Measurements from ENCODE around the gene RIPOR1. TPM values are rescaled to one million over a fixed set of nuclear protein-coding genes. Genes with fewer than 3 reads are reported as not detected.

Gene RIPOR1
- polyA plus RNA-seq, 1 donor (not counting 4 experiments of a cell fraction or from before 2014, with no cell fraction given): 5.3 TPM

DNA sequence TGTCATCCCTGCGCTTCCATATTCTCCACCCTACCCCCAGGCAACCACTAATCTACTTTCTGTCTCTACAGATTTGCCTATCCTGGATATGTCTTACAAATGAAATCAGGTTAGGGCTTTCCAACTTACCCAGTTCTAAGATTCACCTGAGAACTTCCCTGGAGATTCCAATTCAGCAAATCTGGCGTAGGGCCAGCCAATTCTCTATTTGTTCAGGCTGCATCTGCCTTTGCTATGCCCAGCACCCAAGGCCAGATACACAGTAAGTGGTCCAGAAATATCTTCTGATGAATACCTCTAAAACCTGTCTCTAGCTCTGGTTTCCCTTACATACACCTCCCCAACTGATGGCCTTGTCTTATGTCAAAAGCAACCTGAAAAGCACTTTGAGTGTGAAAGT is 23.3 kb downstream of the RIPOR1 start:
- H3K27me3 ChIP-seq (ENCODE audit: control insufficient read depth, extremely low read depth, insufficient read depth, low read length): no peaks in the 10 kb centered on the region
- H3K9me1 ChIP-seq (ENCODE audit: control insufficient read depth, extremely low read depth, insufficient read depth, low read length): no peaks in the 10 kb centered on the region
- no peak for DNase-seq (ENCODE audit: low read depth, low spot score)
- no peak overlapping the region for H3K9ac ChIP-seq (ENCODE audit: control insufficient read depth, extremely low read depth, insufficient read depth, low read length)
- H3K4me2 ChIP-seq (ENCODE audit: control insufficient read depth, extremely low read depth, insufficient read depth, low read depth, low read length): no peak overlapping the region
- no peak overlapping the region for H2AFZ ChIP-seq (ENCODE audit: control insufficient read depth, low read length)
- TF ChIP-seq, protein P1, sequence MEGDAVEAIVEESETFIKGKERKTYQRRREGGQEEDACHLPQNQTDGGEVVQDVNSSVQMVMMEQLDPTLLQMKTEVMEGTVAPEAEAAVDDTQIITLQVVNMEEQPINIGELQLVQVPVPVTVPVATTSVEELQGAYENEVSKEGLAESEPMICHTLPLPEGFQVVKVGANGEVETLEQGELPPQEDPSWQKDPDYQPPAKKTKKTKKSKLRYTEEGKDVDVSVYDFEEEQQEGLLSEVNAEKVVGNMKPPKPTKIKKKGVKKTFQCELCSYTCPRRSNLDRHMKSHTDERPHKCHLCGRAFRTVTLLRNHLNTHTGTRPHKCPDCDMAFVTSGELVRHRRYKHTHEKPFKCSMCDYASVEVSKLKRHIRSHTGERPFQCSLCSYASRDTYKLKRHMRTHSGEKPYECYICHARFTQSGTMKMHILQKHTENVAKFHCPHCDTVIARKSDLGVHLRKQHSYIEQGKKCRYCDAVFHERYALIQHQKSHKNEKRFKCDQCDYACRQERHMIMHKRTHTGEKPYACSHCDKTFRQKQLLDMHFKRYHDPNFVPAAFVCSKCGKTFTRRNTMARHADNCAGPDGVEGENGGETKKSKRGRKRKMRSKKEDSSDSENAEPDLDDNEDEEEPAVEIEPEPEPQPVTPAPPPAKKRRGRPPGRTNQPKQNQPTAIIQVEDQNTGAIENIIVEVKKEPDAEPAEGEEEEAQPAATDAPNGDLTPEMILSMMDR (optimal IDR thresholded peaks at IDR 0.05 in 1 of 3, IDR thresholded peaks at IDR 0.05 in 1 of 3, conservative IDR thresholded peaks at IDR 0.05 in 1 of 3; ENCODE audit: extremely low read depth in 1 of 3, insufficient read depth in 2 of 3, low read length in 3 of 3): no peak
- TF ChIP-seq EZH2 (IDR thresholded peaks at IDR 0.05; ENCODE audit: low read length): no peak
- no peaks in the 10 kb centered on the region for H3K79me2 ChIP-seq (ENCODE audit: control insufficient read depth, insufficient read depth, low read length)
- dilution Hi-C loops (cut with MboI; ENCODE audit: extremely low pct_ligation_motif_present, low sequenced_read_pairs): no loop called here
- H3K36me3 ChIP-seq (ENCODE audit: control insufficient read depth in 2 of 2, extremely low read depth in 1 of 2, insufficient read depth in 2 of 2, low read length in 2 of 2): peaks cover under 1 to 7% of the 10 kb centered on the region in 2 experiments
- H3K4me3 ChIP-seq (ENCODE audit: control insufficient read depth in 2 of 3, extremely low read depth in 1 of 3, insufficient read depth in 2 of 3, low read depth in 1 of 3, low read length in 3 of 3): no peak overlapping the region
- no peak overlapping the region for H3K27ac ChIP-seq (ENCODE audit: control insufficient read depth, insufficient read depth, low read length)
- no peaks in the 10 kb centered on the region for H3K9me3 ChIP-seq (ENCODE audit: control insufficient read depth, low read depth, low read length)
- H4K20me1 ChIP-seq (ENCODE audit: control insufficient read depth, extremely low read depth, insufficient read depth, low read length): no peaks in the 10 kb centered on the region
- peaks cover 14% of the 10 kb centered on the region for H3K4me1 ChIP-seq (ENCODE audit: control insufficient read depth, extremely low read depth, insufficient read depth, low read length)
- no peak for FAIRE-seq

DNA sequence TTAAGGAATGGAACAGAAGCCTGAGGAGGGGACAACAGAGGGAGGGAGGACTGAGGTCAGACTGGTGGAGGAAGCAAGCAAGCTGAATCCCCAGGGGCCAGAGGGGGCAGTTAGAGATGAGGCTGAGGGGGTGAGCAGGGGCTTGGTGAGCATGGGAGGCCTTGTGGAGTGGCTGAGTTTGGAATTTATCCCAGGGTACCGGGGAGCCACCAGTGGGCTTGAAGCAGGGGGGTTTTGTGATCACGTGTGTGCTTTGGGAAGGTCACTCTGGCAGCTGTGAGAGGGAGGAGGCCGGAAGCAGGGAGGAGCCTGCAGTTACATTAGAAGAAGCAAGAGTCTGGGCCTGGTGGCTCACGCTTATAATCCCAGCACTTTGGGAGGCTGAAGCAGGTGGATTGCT is 23.8 kb downstream of the RIPOR1 start:
- peaks cover 0 to 4% of the 10 kb centered on the region in 2 experiments for H3K36me3 ChIP-seq (ENCODE audit: control insufficient read depth in 2 of 2, extremely low read depth in 1 of 2, insufficient read depth in 2 of 2, low read length in 2 of 2)
- H3K9me3 ChIP-seq (ENCODE audit: control insufficient read depth, low read depth, low read length): no peaks in the 10 kb centered on the region
- H3K9ac ChIP-seq (ENCODE audit: control insufficient read depth, extremely low read depth, insufficient read depth, low read length): no peak overlapping the region
- no peak for FAIRE-seq
- H3K27me3 ChIP-seq (ENCODE audit: control insufficient read depth, extremely low read depth, insufficient read depth, low read length): no peaks in the 10 kb centered on the region
- no peak overlapping the region for H2AFZ ChIP-seq (ENCODE audit: control insufficient read depth, low read length)
- no peak overlapping the region for H3K4me2 ChIP-seq (ENCODE audit: control insufficient read depth, extremely low read depth, insufficient read depth, low read depth, low read length)
- H3K4me3 ChIP-seq (ENCODE audit: control insufficient read depth in 2 of 3, extremely low read depth in 1 of 3, insufficient read depth in 2 of 3, low read depth in 1 of 3, low read length in 3 of 3): no peak overlapping the region
- no peaks in the 10 kb centered on the region for H4K20me1 ChIP-seq (ENCODE audit: control insufficient read depth, extremely low read depth, insufficient read depth, low read length)
- dilution Hi-C loops (cut with MboI; ENCODE audit: extremely low pct_ligation_motif_present, low sequenced_read_pairs): no loop called here
- DNase-seq (ENCODE audit: low read depth, low spot score): no peak
- no peaks in the 10 kb centered on the region for H3K79me2 ChIP-seq (ENCODE audit: control insufficient read depth, insufficient read depth, low read length)
- peaks cover 14% of the 10 kb centered on the region for H3K4me1 ChIP-seq (ENCODE audit: control insufficient read depth, extremely low read depth, insufficient read depth, low read length)
- no peaks in the 10 kb centered on the region for H3K9me1 ChIP-seq (ENCODE audit: control insufficient read depth, extremely low read depth, insufficient read depth, low read length)
- no peak for TF ChIP-seq EZH2 (IDR thresholded peaks at IDR 0.05; ENCODE audit: low read length)
- TF ChIP-seq, protein P1 (optimal IDR thresholded peaks at IDR 0.05 in 1 of 3, IDR thresholded peaks at IDR 0.05 in 1 of 3, conservative IDR thresholded peaks at IDR 0.05 in 1 of 3; ENCODE audit: extremely low read depth in 1 of 3, insufficient read depth in 2 of 3, low read length in 3 of 3): no peak
- no peak overlapping the region for H3K27ac ChIP-seq (ENCODE audit: control insufficient read depth, insufficient read depth, low read length)
